COLO829 (cell line): ENCODE data around the gene MYH10.
"Not testable (repeated sequence)": the region's sequence is repeated elsewhere in the genome, so short reads cannot be mapped to it uniquely, and the experiment has no call there.

ENCODE experiments used
- DNase-seq: peaks from one replicate; pipeline ENCODE4 v3.0.0; 2012; ENCODE audit warnings: low spot score

MYH10 gene

DNA sequence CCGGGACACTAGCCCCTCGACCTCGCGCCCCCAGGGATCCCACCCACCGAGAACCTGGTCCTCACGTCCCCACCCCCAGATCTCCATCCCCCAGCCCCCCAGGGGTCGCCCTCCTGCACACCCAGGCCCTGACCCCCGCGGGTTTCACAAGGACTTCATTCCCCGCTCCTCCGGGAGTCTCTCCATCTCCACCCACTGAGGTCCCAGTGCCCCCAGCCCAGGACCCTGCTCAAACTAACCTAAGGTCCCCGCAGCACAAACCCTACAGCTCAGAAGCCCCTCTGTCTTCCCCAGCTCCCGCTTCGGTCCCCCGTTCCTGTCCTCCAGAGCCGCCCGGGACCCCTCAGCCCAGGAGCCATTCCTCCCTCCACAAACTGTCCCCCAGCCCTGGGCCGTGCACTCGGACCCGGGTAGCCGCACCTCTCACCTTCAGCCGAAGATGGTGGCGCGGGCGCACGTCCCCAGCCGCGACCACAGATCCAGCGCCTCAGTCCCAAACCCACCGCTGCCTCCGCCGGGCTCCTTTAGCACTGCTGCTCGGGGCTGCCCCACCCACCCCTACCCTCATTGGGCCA lies at the start of gene MYH10:
TSS of gene MYH10 (minus strand) at position 499 of the 575 bp plus-strand sequence. CDS start 7,479 bp downstream, outside the sequence.
- no peak for DNase-seq

DNA sequence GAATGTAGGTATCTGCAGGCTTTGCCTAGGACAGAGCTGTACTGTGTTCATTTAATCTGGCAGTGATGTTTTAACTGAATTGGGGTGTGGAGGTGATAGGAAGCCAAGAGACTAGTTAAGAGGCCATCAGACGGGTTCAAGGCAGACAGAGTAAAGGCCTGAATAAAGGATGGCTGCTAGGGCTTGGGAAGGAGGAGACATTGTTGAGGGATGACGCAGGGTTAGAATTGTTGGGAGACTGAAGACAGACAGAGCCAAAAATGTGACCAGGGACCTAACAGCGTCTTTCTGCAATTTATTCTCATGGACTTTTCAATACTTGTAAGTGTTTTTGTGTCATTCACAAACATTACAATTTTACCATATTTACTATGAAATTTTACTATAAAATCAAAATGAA lies 48.6 kb upstream of the MYH10 start:
- no peak for DNase-seq

GRCh38 chr17:8675306-8675705 lies 44.8 kb upstream of the MYH10 start:
- no peak for DNase-seq

DNA sequence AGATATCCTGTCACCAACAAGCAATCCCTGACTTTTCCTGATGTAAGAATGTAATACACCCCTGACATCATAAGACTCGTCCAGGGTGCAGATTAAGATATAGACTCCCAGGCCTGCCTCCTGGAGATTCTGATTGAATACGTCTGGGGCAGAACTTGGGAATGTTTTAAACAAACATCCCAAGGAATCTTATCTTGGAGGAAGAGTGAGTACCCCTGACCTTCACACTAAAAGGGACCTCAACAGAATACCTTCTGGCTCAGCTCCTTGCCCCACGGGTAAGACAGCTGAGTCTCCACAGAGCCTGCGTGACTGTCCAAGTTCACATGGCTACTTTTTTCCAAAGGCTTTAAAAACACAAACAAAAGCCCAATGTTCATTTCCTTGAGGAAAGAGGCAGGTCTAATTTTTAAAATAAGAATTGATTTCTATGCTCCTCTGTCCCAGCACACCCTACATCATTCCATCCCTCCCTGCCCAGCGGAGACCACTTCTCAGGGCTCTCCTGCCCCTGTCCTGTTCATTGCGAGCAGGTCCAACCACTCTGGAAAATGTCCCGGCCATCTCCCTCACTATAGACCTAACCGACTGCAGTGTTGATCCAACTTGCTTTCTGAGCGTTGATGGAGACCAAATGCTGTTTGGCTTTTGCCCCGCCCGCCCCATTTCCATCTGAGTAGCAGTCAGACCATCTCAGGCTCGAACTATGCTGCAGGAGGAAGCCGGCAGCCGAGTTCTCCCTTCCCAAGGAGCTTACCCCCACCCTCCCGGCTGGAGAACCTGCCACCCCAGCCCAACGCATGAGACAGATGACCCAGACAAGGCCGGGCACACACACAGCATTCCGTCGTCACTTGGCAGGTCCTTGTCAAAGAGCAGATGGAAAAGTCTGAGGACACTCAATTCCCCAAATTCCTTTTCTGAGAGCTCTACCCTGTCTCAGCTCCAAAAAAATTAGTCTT lies 44.1 kb upstream of the MYH10 start:
- DNase-seq = peak; percentile 40

DNA sequence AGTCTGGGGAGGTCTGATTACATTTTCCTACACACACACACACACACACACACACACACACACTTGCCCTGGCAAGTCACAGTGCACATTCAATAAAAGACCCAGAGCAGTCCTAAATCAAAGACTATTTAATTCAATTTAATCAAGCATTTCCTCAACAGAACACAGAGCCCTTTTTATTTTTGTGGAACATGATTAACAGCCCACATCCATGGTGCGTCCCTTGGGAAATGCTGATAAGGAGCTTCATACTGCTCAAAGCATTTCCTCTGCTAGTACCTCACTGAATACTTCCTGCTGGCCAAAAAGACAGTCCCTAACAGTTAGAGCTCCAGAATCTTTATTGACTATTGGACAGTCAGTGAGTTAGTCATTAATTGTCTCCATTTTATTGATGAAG lies 43.1 kb upstream of the MYH10 start:
- peak; percentile 99 for DNase-seq

DNA sequence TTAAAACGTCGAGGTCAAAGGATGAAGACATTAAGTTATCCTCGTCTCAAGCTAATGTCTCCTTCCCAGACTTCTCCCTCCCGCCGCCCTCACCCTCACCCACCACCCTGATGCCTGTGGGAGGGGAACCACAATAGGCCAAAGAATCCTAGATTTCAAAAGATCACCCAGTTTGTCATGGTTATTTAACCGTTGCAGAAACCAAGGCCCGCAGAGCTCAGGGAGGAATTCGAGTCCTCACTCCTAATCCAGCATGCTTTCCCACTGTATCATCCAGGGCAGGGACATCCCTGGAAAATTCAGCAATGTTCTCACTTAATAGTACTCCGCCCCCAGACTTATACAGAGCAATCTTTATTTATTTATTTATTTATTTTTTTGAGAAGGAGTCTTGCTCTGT lies 41.8 kb upstream of the MYH10 start:
- DNase-seq = no peak

DNA sequence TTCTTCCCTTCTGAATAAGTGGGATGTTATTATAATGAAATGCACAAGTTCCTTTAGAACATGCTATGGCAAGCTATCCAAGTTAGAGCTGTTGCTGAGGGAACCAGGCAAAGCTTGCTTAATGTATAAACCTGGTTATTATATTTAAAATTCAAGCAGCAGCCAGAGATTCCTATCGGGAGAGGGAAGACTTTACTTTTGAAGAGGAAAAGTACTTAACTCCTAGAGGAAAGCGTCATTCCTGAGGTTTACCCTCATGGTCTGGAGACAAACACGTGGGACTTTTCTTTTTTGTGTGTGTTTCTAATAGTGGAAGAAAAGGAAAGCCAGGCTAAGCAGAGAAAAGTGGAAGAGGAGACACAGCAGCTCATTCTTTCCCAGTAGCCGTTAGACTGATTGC lies 39.9 kb upstream of the MYH10 start:
- no peak for DNase-seq

DNA sequence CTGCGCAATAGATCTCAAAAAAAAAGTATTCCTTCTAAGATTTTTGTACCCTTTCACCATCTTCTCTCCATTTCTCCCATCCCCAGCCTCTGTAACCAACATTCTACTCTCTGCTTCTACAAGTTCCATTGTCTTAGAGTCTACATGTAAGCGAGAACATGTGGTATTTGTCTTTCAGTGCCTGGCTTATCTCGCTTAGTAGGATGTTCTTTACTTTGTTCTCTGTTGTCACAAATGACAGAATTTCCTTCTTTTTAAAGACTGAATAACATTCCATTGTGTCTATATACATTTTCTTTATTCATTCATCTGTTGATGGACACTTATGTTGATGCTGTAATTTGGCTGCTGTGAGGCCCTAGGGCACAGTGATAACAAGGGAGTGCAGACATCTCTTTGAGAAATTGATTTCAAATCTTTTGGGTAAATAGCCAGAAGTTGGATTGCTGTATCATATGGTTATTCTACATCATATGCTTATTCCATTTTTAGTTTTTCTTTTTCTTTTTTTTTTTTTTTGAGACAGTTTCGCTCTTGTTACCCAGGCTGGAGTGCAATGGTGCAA lies 37.7 kb upstream of the MYH10 start:
- DNase-seq = no peak

GRCh38 chr17:8667421-8667820 lies 36.9 kb upstream of the MYH10 start:
- DNase-seq = no peak

GRCh38 chr17:8665684-8666083 lies 35.2 kb upstream of the MYH10 start:
- DNase-seq = no peak

GRCh38 chr17:8664456-8665126 lies 34.1 kb upstream of the MYH10 start:
- DNase-seq = no peak

DNA sequence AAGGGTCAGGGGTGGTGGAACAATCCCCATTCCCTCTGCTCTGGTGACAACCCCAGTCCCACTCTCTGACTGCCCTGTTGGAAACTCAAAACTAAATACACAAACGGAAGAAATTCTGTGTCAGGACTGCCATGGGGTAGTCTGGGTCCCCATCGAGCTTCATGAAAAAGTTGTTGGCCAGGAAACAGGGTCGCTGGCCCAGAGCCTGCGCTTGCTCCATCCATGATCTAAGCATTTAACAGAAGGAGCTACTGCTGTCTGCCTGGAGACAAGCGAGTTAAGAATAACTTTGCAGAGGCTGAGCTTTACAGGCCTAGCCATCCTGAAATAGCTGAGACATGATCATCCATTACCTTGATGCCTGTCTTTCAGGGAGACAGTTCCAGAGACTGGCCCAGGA lies 32.4 kb upstream of the MYH10 start:
- no peak for DNase-seq

DNA sequence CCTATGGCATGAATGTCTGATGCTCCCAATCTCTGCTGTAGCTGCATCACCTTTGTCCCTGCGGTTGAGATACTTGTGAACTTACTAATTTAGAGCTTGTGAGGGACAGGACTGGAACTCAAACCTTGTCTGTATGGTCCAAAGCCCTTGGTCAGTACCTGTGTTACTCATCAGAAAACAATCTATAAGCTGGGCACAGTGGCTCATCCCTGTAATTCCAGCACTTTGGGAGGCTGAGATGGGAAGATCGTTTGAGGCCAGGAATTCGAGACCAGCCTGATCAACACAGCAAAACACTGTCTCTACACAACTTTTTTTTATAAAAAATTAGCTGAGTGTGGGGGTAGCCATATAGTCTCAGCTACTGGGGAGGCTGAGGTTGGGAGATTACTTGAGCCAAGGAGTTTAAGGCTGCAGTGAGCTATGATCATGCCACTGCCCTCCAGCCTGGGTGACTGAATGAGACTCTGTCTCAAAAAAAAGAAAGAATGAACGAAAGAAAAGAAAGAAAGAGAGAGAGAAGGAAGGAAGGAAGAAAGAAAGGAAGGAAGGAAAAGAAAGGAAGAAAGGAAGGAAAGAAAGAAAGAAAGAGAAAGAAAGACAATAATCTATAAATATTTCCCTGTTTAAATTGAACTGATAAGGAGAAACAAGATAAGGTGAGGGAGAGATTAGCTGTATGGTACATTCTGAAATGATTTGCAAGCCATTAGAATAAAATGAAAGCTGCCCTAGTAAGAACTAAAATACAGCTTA lies 31.7 kb upstream of the MYH10 start:
- no peak for DNase-seq

DNA sequence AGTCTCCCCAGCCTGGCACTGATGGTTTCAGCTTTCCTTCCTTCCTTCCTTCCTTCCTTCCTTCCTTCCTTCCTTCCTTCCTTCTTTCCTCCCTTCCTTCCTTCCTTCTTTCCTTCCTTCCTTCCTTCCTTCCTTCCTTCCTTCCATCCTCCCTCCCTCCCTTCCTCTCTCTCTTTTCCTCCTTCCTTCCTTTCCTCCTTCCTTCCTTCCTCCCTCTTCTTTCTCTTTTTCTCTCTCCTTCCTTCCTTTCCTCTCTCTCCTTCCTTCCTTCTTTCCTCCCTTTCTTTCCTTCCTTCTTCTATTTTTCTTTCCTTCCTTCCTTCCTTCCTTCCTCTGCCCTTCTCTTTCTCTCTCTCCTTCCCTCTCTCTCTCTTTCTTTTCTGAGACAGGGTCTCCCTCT lies 30.2 kb upstream of the MYH10 start:
- DNase-seq = not testable (repeated sequence)

GRCh38 chr17:8659758-8660410 lies 29.4 kb upstream of the MYH10 start:
- no peak for DNase-seq

GRCh38 chr17:8658810-8659209 lies 28.3 kb upstream of the MYH10 start:
- DNase-seq = no peak

- no peak for DNase-seq
These were observed 26.2 kb upstream of the MYH10 start for GRCh38 chr17:8656693-8657092.

DNA sequence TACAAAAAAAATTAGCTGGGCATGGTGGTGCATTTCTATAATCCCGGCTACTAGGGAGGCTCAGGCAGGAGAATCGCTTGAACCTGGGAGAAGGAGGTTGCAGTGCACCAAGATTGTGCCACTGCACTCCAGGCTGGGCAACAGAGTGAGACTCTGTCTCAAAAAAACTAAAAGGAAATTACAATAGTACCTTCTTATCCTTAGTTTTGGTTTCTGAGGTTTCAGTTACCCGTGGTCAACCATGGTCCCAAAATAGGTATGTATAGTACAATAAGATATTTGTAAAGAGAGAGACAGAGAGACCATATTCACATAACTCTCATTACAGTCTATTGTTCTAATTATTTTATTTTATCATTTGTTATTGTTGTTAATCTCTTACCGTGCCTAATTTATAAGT lies 24.3 kb upstream of the MYH10 start:
- no peak for DNase-seq

DNA sequence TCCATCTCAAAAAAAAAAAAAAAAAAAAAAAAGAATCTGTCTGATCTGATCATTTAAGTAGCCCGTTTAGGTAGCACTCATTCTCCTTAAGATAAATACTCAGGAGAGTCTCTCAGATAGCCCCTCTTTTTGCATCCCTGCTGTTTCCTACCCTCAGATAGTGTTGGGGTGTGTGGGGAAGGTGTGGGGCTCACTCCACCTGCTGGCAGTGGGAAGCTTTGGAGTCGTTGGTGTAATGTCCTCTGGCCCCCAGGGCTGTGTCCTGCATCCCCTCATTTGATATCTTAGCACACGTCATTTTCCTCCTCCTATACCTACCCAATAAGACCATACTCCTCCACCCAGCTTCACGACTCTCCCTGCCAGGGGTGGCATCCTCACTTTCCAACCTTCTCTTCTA lies 20.5 kb upstream of the MYH10 start:
- DNase-seq = no peak

DNA sequence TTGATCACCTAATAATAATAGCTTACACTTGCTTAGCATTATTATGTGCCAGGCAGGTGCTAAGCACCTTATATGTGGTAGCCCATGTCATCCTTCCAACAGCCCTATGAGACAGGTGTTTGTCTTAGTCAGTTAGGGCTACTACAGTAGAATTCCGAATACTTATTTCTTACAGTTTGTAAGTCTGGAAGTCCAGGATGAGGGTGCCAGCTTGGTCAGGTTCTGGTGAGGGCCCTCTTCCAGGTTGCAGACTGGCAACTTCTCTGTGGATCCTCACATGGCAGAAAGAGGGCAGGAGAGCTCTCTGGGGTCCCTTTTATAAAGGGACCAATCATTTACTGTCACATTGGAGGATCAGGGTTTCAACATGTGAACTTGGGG lies 19.6 kb upstream of the MYH10 start:
- DNase-seq = no peak
